Germinal center (tissue), 1 donor: ENCODE measurements around the gene OSBPL6.
A peak's percentile ranks its signal among the peaks of the same experiment; 100 is the strongest.
"Not testable (repeated sequence)": the region's sequence is repeated elsewhere in the genome, so short reads cannot be mapped to it uniquely, and the experiment has no call there.

Source experiments
- DNase-seq: peaks from one replicate; pipeline ENCODE4 v3.0.0; 2012; ENCODE audit warnings: mixed read lengths, low spot score

Gene OSBPL6

GRCh38 chr2:178193823-178194599, at the start of gene OSBPL6:
Gene OSBPL6, plus strand, starts transcription at chr2:178194512. Its CDS starts 111,673 bp downstream, at chr2:178306185.
- peak; percentile 80 for DNase-seq

DNA sequence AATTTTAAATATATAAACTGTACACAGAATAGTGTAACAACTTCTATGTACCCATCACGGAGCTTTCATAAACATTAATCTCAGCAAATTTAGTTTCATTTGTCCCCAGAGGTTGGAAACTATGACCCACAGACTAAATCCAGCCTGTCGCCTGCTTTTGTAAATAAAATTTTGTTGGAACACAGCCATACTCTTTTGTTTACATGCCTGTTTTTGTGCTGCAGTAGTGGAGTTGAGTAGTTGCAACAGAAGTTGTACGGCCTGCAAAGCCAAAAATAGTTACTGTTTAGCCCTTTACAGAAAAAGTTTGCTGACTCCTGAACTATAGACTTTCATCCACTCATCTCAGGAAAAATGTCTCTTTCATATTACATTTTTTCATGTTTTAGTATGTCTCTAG, 42.3 kb upstream of the OSBPL6 start:
- no peak for DNase-seq

GRCh38 chr2:178152542-178152941, 41.8 kb upstream of the OSBPL6 start:
- no peak for DNase-seq

DNA sequence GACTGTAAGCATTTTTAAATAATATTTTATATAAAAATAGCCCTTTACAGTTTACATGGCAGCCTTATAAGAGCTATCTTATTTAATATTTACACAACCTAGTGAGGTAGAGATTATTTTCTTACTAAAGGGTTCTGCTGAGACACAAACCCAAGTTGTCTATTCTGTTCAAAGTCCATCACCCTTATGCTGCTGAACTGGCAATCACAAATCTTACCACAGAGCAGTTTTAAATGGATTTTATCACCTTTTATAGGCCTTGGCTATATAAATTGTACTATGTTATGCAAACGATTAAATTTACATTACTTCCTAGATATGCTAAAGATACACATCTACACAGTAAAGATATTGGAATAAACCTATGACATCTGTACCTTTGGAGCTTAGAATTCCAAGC, 41.3 kb upstream of the OSBPL6 start:
- no peak for DNase-seq

DNA sequence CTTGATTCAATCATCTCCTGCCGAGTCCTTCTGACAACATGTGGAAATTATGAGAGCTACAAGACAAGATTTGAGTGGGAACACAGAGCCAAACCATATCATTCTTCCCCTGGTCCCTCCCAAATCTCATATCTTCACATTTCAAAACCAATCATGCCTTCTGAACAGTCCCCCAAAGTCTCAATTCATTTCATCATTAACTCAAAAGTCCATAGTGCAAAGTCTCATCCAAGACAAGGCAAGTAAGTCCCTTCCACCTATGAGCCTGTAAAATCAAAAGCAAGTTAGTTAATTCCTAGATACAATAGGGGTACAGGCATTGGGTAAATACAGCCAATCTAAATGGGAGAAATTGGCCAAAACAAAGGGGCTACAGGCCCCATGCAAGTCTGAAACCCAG, 40.4 kb upstream of the OSBPL6 start:
- DNase-seq, result not testable (repeated sequence)

GRCh38 chr2:178155524-178155923, 38.8 kb upstream of the OSBPL6 start:
- no peak for DNase-seq

- DNase-seq, result no peak
Measured at GRCh38 chr2:178157574-178157973, 36.7 kb upstream of the OSBPL6 start.

- no peak for DNase-seq
Measured at GRCh38 chr2:178159966-178160365, 34.3 kb upstream of the OSBPL6 start.

DNA sequence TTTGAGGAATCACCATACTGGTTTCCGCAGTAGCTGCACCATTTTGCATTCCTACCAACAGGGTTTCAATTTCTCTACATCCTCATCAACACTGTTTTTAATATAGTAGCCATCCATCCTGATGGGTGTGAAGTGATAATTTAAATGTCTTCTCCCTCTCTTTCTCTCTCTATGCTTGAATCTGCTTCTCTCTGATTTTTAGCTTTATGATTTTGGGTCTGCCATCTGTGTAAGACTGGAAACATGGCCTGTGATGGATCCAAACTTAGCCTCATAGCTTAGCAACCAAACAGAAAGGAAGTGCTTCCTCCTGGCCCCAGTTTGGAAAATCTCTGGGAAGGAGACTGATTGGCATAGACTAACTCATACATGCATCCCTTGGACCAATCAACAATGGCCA, 33.7 kb upstream of the OSBPL6 start:
- DNase-seq, result no peak

DNA sequence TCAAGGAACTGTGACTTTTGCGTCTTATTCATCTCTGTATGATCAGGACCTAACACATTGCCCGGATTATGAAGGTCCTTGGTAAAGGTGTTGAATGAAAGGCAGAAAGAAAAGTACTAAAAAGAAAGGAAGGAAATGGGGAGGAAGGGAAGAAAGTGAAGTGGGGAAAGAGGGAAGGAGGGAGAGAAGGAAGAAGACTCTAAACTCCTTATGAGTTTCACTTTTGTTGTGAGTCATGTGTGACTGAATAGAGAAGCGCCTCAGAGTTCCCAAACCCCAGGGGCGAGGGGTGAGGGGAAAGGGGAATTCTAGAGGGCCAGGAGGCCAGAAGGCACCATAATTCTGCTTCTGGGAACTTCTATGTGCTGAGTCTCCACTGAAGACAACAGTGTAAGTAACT, 30.9 kb upstream of the OSBPL6 start:
- DNase-seq, result no peak

DNA sequence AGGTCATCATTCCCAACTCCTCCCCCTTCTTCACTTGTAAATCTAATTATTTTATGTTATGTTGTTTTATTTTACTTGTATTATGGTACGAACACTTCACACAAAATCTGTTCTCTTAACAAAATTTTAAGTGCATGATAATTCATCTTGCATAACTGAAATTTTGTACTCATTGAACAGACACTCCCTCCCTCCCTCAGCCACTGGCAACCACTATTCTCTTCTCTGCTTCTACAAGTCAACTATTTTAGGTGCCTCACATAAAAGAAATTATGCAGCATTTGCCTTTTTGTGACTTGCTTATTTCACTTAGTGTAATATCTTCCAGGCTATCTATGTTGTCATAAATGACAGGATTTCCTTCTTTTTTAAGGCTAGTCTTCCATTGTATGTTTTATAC, 30.4 kb upstream of the OSBPL6 start:
- DNase-seq, result no peak

DNA sequence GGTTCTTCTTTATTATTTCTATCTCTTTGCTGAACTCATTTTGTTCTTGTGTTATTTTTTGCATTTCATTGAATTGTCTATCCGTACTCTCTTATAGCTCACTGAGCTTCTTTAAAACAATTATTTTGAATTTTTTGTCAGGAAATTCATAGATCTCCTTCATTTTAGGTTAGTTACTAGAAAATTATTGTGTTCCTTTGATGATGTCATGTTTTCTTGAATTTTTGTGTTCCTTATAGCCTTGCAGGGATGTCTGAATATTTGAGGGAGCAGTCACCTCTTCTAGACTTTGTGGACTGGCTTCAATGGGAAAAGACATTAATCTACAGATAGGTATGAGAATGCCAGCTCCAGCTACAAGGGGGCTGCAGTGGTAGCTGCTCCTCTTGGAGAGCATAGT, 20.7 kb upstream of the OSBPL6 start:
- DNase-seq, result no peak

DNA sequence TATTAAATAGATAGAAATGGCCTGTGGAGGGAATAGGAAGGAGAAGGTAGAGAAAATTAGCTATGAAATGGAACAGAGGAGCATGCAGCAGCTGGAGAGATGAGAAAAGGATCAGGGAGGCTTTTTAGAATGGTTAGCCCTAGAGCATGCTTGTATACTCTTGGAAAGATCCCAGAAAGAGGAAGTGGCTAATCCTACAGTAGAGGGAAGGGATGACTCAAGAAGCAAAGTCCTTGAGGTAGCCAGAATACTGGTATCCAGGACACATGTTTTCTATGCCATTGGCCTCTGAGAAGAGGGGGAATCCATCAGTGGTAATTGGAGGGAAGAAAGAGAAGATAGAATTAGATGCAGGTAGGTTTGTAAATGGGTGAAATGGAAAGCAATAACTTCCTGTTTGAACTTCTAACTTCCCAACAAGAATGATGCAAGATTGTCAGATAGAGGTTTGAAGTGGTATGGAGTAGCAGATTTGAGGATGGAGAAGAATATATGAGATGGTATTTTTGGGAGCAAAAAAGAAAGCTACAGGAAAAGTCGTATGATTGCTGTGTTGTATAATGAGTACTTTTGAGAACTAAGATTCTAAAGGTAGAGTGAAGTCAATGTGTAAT, 17.1 kb upstream of the OSBPL6 start:
- no peak for DNase-seq

GRCh38 chr2:178180648-178181047, 13.7 kb upstream of the OSBPL6 start:
- not testable (repeated sequence) for DNase-seq

GRCh38 chr2:178187861-178188260, 6.5 kb upstream of the OSBPL6 start:
- DNase-seq, result no peak

- no peak for DNase-seq
Measured at GRCh38 chr2:178188466-178188865, 5.8 kb upstream of the OSBPL6 start.

DNA sequence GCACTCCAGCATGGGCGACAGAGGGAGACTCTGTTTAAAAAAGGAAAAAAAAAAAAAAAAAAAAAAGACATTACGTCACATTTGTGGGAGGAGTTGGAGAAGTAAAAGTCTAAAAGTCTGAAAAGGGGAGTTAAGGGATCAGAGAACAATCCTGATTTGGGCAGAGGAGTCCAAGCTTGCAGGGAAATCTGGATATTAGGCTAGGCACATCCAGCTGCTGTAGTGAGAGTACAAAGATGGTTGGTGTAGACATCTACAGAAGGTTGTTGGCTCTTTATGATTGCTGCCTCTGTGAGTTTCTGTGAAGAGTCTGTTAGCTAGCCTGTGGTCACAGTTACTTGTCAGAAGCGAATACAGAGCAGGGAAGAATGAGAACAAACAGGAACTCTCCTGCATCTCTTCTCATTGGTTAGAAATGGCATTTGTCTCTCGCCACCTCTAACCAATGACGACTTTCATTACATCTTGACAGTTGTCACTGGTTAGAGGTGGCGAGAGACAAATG, 3.3 kb upstream of the OSBPL6 start:
- peak; percentile 27 for DNase-seq

DNA sequence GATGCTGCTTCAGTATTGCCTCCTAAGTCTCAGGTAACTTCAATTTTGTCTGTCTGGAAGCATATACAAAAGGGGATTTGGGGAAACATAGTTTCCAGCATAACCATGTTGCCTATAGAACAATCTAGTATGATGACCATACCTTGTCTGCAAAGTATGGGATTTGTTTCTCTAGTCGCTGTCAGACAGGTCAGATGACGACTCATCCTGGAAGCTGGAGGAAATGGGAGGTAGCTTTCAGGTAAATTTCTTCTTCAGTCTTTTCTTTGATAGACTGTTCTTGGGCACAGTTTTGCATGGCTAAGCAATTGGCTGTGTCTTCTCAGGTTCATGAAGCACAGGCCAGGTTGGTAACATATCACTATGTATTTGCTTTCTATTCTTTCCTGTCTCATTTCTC, 2.8 kb upstream of the OSBPL6 start:
- DNase-seq, result no peak

GRCh38 chr2:178193496-178193822, 853 bp upstream of the OSBPL6 start:
- DNase-seq, result no peak

DNA sequence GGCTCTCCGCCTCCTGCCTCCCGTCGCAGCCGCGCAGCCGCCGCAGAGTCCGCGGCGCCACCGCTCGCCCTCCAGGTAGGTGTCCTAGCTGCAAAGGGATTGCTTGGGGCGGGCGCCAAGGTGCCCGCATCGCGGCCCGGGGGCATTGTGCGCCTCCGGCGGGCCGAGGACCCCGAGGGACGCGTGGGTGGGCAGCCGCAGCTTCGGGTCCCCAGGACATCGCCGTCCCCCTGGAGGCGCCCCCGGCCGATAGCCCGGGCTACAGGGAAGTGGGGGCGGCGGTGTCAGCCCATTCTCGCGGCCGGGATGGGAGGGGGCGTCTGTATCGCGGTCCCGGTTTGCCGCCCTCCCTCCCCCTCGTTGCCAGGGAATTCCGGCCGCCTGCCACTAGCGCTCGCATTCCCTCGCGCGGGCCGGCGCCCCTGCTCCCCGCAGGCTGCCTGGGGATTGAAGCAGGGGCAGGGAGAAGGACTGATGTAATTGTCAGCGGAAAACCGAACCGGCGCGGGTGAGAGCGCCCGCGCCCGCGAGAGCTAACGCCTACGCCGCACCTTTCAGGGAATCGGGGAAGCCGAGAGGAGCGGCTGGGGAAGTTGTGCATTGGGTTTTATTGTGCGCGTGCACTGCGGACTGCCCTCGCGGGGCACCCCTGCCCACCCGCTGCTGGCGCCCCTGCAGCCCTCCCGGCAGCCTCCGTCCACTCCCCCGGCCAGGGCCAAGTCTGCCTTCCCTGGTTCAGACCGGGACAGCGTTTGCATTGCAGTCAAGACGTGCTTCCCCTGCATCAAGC, 483 bp downstream of the OSBPL6 start:
- peak; percentile 14 for DNase-seq

DNA sequence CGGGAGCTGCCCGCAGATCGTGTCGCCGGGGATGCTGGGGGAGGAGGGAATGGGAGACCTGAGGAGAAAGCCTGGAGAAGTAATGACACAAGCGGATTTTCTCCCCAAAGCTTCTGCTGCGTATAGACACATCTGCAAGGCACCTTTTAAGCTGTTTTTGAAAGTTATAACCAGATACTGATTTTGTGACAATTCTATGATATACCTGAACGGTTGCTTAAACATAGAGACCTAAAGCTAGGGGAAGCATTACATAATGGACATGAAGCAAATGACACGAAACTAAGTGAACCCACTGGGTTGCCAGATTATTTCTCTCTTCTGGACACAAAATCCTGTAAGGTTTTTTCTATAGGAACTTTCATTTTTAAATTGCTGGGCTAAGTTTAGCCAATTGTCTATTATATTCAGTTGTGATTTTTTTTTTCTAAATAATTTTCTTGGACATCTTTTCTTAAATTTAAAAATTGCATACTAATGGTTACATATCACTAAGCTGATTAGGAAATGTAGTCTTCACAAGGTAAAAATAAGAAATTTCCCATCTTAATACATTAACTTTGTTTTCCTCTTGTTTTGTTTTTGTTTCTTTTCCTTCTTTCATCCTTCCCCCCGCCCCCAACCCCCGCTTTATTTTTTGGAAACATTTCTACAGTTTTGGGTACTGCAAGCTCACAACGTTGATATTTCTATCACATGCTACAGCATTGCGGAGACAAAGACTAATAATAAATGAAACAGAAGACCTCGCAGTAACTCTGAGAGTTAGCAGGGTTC, 1.3 kb downstream of the OSBPL6 start:
- DNase-seq, result no peak

DNA sequence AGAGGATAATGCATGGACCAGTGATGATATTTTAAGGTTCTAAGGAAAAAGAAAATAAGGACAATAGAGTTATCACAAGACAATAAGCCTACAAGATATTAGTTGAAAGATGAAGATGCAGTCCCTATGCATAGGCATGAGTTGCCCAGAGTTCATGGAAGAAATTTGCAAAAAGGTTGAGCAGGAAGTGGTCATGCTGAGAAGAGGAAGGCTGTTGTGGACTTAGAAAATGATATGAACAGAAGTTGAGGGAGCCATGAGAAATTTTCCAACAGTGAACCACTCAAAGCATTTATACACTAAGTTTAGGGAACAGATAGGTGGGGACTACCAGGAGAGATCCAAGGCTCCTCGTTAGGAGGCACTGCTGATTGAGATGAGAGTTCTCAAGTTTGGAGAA, 3.5 kb downstream of the OSBPL6 start:
- no peak for DNase-seq
